ENCODE results near the gene SRSF3.

- peak; percentile 56 to 65 (median 62) for TF ChIP-seq CTCF (IDR thresholded peaks at IDR 0.05)
- no peak for TF ChIP-seq POLR2A (IDR thresholded peaks at IDR 0.05)
Observed at GRCh38 chr6:36615018-36615761, 21.0 kb downstream of the SRSF3 start.

Measured in uterus (tissue), 2 donors.